ENCODE data around the gene PRLR. TPM values are rescaled to one million over a fixed set of nuclear protein-coding genes. Genes with fewer than 3 reads are reported as not detected.
A peak's percentile ranks its signal among the peaks of the same experiment; 100 is the strongest.

PRLR gene
- total RNA-seq (10 to 100 TPM in 3 of 6 donors, 1 to 10 TPM in 3; 6.2 to 16.6 (median 11.1) TPM), polyA plus RNA-seq (1 to 10 TPM in 1 of 2 donors, under 1 TPM in 1; 0.61 to 1.5 TPM)

DNA sequence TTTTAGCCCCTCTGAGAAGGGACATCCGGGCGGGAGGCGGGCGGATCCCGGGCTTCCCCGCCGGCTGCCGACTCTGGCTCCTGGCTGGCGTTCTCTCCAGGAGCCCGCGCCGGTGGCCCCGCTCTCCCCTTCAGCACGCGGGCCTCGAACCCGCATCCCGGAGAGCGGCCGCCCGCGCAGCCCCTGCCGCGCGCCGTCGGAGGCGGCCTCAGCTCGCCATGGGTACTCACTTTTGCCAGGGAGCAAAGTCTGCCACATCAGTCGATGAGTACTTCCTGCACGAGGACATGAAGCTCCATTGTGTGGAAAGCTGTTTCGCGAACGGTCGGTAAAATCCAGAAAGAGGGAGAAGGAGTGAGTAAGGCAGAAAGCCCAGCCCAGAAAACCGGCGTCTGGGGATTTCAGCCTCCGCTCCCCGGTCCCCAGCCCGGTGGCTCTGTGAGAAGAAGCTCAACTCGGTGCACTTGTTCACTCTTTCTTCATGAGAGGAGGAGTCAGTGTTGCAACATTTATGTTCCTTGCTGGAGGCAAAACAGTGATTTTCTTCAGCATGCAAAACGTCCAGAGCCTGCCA, at the start of gene PRLR:
Gene PRLR, minus strand, starts transcription at position 450 of the 574 bp plus-strand sequence. CDS start 140,867 bp downstream, outside the sequence.
- peak within 1 kb of the TSS; percentile 32 to 66 (median 52) for H3K4me3 ChIP-seq
- peak; percentile 70 to 82 (median 78) for ATAC-seq
- no peak for FAIRE-seq
- WGBS, 2 donors, result 1% methylated on average over 42 of the region's 42 CpGs
- no peaks in the 10 kb centered on the region for H3K9me3 ChIP-seq
- H3K27me3 ChIP-seq, result no peaks in the 10 kb centered on the region
- peak within 1 kb of the TSS; percentile 48 to 94 (median 82) for H3K27ac ChIP-seq
- TF ChIP-seq, protein P1, sequence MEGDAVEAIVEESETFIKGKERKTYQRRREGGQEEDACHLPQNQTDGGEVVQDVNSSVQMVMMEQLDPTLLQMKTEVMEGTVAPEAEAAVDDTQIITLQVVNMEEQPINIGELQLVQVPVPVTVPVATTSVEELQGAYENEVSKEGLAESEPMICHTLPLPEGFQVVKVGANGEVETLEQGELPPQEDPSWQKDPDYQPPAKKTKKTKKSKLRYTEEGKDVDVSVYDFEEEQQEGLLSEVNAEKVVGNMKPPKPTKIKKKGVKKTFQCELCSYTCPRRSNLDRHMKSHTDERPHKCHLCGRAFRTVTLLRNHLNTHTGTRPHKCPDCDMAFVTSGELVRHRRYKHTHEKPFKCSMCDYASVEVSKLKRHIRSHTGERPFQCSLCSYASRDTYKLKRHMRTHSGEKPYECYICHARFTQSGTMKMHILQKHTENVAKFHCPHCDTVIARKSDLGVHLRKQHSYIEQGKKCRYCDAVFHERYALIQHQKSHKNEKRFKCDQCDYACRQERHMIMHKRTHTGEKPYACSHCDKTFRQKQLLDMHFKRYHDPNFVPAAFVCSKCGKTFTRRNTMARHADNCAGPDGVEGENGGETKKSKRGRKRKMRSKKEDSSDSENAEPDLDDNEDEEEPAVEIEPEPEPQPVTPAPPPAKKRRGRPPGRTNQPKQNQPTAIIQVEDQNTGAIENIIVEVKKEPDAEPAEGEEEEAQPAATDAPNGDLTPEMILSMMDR (IDR thresholded peaks at IDR 0.05), result no peak
- no peaks in the 10 kb centered on the region for H3K36me3 ChIP-seq
- peak; percentile 51 to 74 (median 58) for DNase-seq
- intact Hi-C loops (cut with DNase I), result no loop called here
- peaks cover 0 to 2% (median 0%) of the 10 kb centered on the region in 3 donors for H3K4me1 ChIP-seq

DNA sequence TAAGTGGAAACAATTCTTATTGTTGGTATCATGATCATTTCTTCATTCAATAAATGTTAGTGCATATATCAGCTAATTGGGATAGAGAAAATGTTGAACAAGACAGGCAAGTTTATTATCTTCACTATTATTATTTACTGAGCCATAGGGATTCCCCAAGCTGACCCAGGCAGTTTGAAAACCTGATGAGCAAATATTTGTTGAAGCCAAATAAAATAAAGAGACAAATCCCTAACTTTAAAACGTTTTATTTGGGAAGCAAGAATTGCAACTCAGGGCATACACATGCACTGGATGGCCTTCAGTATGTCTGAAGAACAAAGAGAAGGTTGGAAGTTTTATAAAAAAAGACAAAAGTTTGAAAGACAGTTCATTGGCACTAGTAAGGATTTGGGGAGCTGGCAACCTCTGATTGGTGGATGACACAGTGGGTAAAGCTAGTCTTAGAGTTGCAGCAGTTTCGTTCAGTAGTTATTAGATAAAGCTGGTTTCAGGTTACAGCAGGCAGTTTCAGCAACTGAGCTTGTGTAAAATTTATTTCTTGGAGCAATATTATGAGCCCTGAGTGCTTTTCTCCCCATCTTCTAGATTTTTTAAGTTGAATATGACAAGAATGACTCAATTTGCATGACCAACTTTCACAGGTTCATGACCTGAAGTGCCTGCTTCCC, 44.7 kb upstream of the PRLR start:
- WGBS, 2 donors, result 20 to 23% methylated on average over 2 of the region's 2 CpGs
- ATAC-seq (peak in 1 of 4 donors; percentile 23), FAIRE-seq (no peak), DNase-seq (no peak)
- Histone ChIP-seq H3K27me3 (no peaks in the 10 kb centered on the region), H3K36me3 (no peaks in the 10 kb centered on the region), H3K4me1 (no peaks in the 10 kb centered on the region), H3K9me3 (no peaks in the 10 kb centered on the region), H3K4me3 (no peak overlapping the region), H3K27ac (no peak overlapping the region)
- TF ChIP-seq, protein P1 (IDR thresholded peaks at IDR 0.05), result no peak
- intact Hi-C loops (cut with DNase I), result no loop called here

DNA sequence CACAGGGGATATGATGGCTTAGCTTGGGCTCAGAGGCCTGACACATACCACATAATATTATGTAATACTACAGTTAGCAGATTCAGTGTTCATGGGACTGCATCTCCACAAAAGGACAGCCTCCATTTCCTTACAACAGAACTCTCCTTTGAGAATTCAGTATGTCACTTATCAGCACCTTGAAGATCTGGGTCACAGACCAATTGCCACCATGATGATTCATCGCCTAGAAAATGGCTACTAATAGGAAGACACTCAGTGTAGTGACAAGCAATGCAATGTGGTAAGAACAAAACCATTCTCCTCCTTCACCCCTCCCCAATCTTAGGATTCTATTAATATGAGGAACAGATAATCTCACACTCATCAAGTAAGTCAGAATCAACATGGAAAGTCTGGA, 38.7 kb upstream of the PRLR start:
- H3K4me1 ChIP-seq, result no peaks in the 10 kb centered on the region
- intact Hi-C loops (cut with DNase I), result no loop called here
- WGBS, 2 donors, result 92 to 97% methylated on average over 1 of the region's 1 CpG
- TF ChIP-seq, protein P1 (IDR thresholded peaks at IDR 0.05), result no peak
- no peak for FAIRE-seq
- no peak overlapping the region for H3K4me3 ChIP-seq
- H3K27me3 ChIP-seq, result no peaks in the 10 kb centered on the region
- no peaks in the 10 kb centered on the region for H3K36me3 ChIP-seq
- DNase-seq, result no peak
- no peaks in the 10 kb centered on the region for H3K9me3 ChIP-seq
- no peak for ATAC-seq
- H3K27ac ChIP-seq, result no peak overlapping the region

DNA sequence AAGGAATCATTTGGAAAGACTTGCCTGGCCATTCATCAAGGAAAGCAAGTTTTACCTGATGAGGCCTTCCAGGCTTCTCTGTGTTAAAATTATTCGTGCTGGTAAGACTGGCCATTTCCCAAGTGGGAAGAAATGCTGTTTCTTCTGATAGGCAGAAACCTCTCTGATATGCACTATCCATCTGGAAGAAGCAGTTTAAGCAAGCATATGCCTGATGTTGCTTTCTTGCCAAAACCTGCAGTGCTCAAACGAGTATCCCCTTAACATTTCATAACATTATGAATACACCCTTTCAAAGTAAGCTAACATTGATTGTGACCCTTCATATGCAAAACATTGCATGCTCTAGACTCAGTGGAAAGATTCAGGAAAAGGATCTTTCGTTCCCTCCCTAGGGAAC, 36.0 kb upstream of the PRLR start:
- intact Hi-C loops (cut with DNase I), result no loop called here
- TF ChIP-seq, protein P1 (IDR thresholded peaks at IDR 0.05), result no peak
- Histone ChIP-seq H3K36me3 (no peaks in the 10 kb centered on the region), H3K4me3 (no peak overlapping the region), H3K27ac (no peak overlapping the region), H3K9me3 (no peaks in the 10 kb centered on the region), H3K27me3 (no peaks in the 10 kb centered on the region), H3K4me1 (no peaks in the 10 kb centered on the region)
- DNase-seq (no peak), FAIRE-seq (no peak), ATAC-seq (no peak)
- WGBS, 2 donors, result 46 to 50% methylated on average over 3 of the region's 3 CpGs

DNA sequence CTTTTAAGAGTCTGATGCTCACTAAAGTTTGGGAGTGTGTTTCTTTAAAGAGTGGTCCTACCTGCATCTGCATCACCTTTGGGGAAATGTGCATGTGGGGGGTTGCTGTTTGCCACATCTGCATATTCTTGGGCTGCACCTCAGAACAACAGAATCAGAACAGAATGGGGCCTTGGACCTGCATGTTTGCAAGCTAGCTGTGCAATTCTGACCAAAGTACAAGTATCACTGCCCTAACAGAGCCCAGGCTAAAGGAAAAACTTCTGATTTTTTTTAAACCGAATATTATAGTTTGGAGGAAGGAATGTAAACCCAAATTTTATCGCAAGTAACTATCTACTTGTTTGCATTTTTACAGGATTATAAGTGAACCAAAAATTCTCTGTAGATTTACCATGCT, 34.2 kb upstream of the PRLR start:
- 79 to 90% methylated on average over 2 of the region's 2 CpGs for WGBS, 2 donors
- H3K9me3 ChIP-seq, result no peaks in the 10 kb centered on the region
- no peaks in the 10 kb centered on the region for H3K27me3 ChIP-seq
- intact Hi-C loops (cut with DNase I), result no loop called here
- DNase-seq (no peak), ATAC-seq (no peak), FAIRE-seq (no peak)
- no peaks in the 10 kb centered on the region for H3K36me3 ChIP-seq
- TF ChIP-seq, protein P1 (IDR thresholded peaks at IDR 0.05), result no peak
- no peak overlapping the region for H3K27ac ChIP-seq
- H3K4me3 ChIP-seq, result no peak overlapping the region
- no peaks in the 10 kb centered on the region for H3K4me1 ChIP-seq
